CD4-positive, alpha-beta T cell treated with Interleukin-17A for 1 hour (primary cell): Measurements from ENCODE around the gene NKX6-1.

Experiments used
- DNase-seq: peaks from one replicate; pipeline ENCODE4 v3.0.0-alpha.2; 2020

NKX6-1 gene

GRCh38 chr4:84497504-84498202 lies 1.4 kb downstream of the NKX6-1 start:
- no peak for DNase-seq

GRCh38 chr4:84496706-84497503 lies 2.2 kb downstream of the NKX6-1 start:
- DNase-seq, result no peak

- no peak for DNase-seq
These were observed 2.8 kb downstream of the NKX6-1 start for GRCh38 chr4:84496331-84496705.

GRCh38 chr4:84495794-84496261 lies 3.3 kb downstream of the NKX6-1 start:
- no peak for DNase-seq

GRCh38 chr4:84495118-84495793 lies 3.8 kb downstream of the NKX6-1 start:
- DNase-seq, result no peak

DNA sequence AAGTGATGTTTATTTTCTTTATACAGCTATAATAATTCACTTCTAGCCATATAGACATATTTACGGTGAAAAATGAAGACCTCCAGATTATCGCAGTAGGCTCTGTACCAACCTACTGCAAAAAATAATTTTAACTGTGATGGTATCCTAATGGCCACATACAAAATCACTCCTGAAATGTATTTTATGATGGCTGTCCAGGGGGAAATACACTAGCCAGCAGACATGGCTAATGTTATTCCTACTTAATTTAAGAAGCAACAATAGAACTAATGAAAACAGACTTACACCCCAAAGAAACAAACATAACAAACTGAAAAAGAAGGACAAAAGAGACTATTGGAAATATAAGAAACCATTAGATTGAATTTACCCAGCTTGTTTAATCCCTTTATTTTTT lies 4.6 kb downstream of the NKX6-1 start:
- no peak for DNase-seq

- DNase-seq, result no peak
These were observed 5.0 kb downstream of the NKX6-1 start for GRCh38 chr4:84494076-84494475.

DNA sequence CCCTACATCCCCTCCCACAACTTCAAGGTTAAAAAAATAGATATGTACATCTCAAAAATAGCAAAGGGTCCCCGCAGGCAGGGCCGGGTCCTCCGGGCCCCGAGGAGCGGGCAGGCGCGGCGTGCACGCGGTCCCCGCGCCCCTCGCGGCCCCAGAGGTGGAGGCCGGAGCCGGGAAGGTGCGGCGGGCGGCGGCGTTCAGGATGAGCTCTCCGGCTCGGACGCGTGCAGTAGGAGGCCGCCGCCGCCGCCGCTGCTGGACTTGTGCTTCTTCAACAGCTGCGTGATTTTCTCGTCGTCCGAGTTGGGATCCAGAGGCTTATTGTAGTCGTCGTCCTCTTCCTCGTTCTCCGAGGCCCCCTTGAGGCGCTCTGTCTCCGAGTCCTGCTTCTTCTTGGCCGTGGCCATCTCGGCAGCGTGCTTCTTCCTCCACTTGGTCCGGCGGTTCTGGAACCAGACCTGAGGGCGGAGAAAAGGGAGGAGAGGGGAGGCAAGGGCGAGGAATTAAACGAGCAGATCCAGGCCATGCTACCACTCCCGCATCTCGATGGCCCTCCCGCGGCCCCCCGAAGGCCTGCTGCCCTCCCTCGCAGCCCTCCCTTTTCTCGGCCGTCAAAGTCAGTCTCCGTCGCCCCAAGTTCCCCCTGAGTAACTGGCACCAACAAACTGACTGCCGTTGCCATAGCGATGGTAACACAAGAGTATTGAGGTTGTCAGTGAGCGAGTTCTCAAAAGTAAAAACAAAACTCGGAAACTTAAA lies 5.8 kb downstream of the NKX6-1 start:
- DNase-seq, result no peak

- DNase-seq, result no peak
These were observed 6.4 kb downstream of the NKX6-1 start for GRCh38 chr4:84492737-84493091.

DNA sequence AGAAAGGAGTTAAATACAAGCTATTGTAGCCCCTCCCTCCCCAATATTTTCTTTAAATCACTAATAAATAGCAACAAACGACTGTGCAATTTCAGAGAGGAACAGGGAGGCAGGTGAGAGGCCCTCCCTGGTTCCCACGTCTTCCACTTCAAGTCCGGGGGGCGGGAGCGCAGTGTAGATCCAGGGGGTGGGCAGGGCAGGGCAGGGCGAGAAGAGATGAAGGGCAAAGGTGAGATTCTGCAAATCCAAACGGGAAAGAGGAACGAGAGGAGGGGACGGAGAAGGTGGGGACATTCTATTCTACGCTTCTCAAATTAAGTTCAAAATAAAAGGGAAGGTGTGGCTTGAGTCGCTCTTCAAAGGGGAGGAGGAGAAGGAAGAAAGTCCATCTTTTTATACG lies 6.8 kb downstream of the NKX6-1 start:
- DNase-seq, result no peak

DNA sequence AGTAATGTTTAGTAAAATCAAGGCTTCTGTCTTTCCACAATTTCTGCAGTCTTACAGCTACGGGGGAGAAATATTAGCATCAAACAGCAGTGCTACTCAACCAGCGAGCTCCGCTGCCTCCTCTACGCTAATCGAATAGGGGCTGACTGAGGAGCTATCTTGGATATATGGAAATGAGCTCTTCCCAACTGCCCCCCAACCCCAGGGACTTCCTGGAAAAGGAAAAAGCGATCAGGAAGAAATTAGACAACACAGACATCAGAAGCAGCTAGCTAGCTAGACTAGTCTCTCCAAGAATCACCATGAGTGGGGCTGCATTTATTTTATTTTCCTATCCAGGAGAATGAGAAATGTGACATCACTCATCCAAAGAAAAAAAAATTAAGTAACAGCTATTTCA lies 7.6 kb downstream of the NKX6-1 start:
- no peak for DNase-seq

DNA sequence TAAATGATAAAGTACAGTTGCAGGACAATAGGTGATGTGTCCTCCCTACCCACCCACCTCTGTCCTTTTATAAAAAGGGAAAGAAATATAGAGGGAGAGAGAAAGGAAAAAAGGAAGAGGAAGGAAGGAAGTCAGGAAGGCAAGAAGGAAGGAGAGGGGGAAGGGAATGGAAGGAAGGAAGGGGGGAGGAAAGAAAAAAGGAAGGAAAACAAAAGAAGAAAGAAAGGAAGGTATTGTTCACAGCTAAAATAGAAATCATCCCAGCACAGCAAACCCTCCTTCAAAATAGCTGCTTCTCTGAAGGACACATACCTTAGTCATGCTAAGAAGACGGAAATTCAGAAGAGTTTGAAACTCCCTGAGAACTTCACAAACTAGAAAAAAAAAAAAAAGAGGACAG lies 8.4 kb downstream of the NKX6-1 start:
- DNase-seq, result no peak

GRCh38 chr4:84484236-84484635 lies 14.9 kb downstream of the NKX6-1 start:
- DNase-seq, result no peak

GRCh38 chr4:84483688-84484087 lies 15.4 kb downstream of the NKX6-1 start:
- no peak for DNase-seq

- DNase-seq, result no peak
These were observed 16.2 kb downstream of the NKX6-1 start for GRCh38 chr4:84482564-84483563.

DNA sequence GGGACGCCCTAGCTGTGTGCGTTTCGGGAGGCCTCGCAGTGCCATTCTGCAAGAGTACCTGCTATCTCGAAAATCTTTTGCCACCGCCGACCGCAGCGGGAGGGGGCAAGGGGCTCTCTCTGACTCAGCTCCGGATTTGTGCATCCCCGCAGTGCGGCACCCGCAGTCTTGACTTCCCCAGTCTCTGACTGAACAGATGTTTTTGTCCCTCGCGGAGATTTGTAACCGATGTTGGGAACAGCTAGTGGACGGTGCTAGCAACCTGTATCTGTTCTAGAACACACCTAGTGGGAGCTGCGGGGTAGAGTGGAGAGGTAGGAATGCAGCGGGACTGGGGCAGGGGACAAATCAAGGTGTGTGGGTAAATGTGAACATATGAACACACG lies 17.2 kb downstream of the NKX6-1 start:
- no peak for DNase-seq

GRCh38 chr4:84481077-84481859 lies 17.8 kb downstream of the NKX6-1 start:
- DNase-seq, result no peak

- no peak for DNase-seq
These were observed 19.0 kb downstream of the NKX6-1 start for GRCh38 chr4:84480082-84480481.

DNA sequence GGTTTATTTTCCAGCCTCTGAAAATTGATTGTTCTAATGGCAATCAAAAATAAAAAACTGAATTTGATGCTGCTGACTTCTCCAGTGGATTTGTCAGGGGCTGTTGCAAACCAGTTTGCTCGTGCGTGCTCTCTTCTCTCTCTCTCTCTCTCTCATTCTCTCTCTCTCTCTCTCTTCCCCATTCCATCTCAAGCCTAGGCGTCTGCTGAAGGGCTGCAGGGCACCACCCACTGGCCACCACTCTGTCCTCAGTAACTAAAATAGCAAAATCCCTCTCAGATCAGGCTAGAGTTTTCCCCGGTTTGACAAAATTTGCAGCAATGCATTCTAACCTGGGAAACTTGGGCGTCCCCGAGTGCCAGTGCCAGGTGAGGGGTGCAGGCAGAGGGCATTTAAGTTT lies 19.4 kb downstream of the NKX6-1 start:
- no peak for DNase-seq

DNA sequence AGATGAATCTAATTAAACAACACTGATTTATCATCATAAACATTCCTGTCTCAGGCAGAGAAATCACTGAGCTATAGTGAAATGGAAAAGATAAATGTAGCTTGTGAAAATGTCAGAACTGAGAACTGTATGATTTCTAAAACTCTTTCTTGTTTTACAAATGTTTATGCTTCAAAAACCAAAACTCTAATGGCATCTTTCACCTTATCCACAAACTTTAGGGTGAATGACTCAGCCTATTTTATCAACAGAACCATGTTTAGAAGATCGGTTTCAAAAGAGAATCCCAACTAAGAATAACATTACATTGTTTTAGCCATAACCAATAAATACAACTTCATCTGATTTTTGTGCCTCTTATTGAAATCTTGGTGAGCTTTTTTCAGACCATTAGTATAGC lies 21.4 kb downstream of the NKX6-1 start:
- DNase-seq, result no peak

DNA sequence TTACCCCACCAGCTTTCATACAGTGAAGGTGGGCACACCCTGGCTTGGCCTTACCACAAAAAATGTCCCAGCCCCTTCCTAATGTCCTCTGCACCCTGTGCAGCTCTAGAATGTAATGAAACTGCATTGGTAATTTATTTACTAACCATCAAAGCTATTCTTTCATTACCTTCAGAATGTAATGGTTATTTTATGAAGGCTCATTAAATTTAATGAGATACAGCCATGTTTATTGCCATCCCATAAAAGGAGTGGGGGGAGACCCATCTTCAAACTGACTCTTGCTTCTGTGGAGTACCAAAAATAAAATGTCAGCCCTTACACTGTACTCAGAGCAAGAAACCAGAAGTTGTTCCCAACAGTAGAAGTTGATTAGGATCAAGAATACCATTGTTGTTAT lies 25.0 kb downstream of the NKX6-1 start:
- no peak for DNase-seq
